LNCAP (cell line): ENCODE measurements around the gene ZDHHC11B.

ENCODE experiments used
- CTCF ChIP-seq: fragments of 450-650 bp; IDR thresholded peaks from 2 replicates; pipeline ENCODE4 v1.5.1; 2017; ENCODE audit warnings: mild to moderate bottlenecking

The ZDHHC11B gene

DNA sequence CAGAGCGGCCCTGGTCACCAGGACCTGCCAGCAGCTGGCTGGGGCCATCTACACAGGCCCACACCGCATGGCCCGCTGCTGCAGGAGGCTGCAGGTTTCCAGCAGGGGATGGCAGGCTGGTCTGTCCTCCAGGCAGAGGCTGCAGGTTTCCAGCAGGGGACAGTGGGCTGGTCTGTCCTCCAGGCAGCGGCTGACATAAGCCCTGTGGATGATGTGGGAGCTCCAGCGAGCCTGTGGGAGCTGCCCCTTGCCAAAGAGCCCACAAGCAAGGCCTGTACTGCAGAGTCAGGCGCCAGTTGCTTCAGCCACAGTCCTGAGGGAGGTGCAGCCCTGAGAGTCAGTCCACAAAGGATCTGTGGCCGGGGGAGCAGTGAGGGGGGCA, 109.9 kb downstream of the ZDHHC11B start:
- no peak for TF ChIP-seq CTCF

DNA sequence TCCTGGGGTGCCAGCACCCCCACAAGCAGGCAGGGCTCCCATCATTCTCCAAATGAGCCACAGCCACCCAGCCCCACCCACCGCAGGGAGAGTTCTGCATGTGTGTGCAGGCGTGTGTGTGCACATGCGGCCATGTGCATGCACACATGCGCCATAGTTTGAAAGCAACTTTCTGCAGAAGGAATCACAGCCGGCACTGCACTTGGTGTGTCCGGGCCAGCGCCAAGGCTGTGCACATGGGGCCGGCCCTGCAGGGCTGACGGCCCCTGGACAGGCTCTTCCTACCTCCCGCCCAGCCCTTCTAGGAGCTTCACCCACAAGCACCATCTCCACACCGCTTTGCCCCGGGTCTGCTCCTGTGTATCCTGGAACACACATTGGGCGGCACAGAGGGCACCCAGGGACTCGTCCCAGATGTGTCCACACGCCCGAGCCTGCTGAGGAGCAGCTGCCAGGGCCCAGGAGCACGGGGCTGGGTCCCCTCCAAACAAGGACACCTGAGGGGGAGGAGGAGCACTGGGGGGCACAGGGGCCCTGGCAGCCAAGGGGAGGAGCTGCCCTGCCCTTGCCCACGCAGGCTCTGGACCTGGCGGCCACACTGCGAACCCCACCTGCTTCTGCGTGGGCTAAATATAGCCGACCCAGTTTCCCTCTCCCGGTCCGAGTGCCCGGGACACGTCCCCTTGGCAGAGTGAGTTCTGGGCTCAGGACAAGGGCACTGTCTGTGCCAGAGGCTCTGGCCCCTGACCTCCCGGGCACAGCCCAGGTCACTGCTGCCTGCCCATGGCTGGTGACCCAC, 110.5 kb downstream of the ZDHHC11B start:
- TF ChIP-seq CTCF: no peak

DNA sequence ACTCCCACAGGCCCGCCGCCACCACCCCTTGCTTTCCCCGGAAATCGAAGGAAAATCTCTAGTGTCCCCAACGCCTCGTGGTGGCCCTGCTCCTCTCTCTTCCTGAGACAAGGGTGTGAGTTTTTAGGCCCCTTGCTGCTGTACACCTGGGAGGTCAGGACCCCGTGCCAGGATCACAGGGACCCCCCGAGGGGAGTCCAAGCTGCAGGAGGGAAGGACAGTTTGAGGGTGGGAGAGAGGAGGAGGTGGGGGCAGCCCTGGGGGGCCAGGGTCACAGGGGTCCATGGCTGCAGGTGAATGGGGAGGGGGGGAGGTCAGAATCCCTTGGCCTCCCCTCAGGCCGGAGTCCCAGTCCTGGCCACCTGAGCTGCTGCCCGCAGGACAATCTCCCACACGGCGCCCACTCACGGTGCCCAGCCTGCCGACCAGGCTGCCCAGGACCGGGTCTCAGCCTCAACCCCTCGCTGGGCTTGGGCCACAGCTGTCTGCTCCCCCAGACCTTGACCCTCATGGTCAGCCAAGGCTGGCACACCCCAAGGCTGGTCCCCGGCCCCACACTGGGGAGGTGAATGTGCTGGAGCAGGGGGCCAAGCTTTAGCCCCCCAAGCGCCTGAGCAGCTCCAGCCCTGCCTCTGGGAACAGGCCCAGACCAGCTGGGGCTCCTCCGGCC, 111.2 kb downstream of the ZDHHC11B start:
- no peak for TF ChIP-seq CTCF

DNA sequence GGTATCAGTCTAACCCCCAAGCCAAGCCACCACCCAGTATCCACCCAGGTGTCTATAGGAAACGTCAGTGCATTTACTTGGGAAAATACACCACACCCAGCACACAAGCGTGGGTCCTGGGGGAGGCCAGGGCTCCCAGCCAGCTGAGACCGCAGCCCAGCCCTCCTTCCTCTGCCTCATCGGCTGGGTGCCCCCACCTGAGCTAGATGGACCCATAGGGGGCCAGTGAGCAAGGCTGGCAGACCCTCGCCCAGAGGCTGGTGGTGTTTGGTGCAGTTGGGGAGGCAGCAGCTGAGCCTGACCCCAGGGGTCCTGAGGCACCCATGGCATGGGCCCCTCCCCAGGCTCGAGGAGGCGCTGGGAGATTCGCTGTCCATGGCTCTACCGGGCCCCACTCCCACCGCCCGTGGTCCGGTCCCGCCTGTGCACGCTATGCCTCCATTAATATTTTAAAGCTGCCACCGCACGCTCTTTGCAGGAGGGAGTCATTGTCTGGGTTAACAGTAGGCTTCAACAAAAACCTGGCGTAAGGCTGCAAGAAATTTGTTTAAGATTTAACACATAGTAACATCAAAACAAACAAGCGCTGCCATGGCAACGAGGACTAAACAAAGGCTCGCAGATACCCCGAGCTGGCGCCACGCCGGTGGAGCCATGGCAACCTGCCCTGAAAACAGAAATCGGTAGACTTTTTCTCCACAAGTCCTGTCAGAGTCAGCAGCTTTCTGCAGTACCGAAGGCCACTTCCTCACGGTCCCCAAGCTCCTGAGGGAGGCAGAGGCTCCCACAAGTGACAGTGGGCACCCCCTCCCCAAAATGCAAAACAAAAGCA, 112.0 kb downstream of the ZDHHC11B start:
- TF ChIP-seq CTCF: no peak

DNA sequence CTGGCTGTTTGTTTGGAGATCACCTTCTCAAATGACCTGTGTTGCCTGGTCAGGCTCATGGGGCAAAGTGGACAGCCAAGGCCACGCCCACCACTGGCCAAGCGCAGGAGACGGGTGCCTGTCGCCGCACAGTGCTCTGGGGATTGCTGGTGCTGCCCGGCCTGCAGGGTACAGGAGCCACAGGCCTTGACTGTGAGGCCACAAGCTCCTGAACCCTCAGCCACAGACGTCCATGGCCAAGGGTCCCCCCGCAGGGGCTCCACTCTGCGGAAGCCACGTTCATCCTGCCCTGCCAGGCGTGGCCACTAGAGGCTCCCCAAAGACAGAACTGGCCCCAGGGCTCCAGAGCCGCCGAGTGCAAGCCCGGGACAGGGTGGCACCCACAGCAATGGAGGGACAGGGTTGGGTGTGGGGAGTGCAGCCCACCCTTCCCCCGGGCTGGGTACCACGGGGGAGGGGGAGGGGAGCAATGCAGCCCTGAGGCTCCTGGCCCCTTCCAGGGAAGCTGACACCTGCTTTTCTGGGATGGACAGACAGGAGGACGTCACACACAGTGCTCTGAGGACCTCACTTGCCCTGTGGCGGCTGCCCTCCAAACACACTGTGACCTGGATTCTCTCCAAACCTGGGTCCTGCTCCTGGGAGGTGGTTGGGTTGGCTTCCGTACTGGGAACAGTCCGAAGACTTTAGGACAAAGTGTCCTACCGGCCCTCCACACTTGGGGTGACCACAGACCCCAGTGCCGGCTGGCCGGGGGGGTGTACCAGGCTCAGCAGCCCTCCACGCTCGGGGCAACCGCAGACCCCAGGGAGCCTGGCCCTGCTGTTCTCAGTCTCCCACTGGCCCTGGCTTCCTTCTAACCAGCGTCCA, 112.8 kb downstream of the ZDHHC11B start:
- peak; percentile 94 for TF ChIP-seq CTCF

GRCh38 chr5:670396-671270, 113.9 kb downstream of the ZDHHC11B start:
- no peak for TF ChIP-seq CTCF
